Left lung (tissue), 10 donors: ENCODE data around the gene ALOXE3. TPM values are rescaled to one million over a fixed set of nuclear protein-coding genes. Genes with fewer than 3 reads are reported as not detected.

Experiments used
- ATAC-seq: fragments of 200-7000 bp; cut with Tn5 transposase; one replicate; pipeline ENCODE4 v1.9.1; 2020; ENCODE audit warnings: moderate library complexity
- DNase-seq, 4 donors: peaks; one replicate each; pipeline ENCODE4 v3.0.0-alpha.2; 2013 to 2020
- H3K27ac ChIP-seq, 2 donors: fragments of 200-600 bp; sonication (generic) in 1 of 2; one replicate each; pipeline versions ENCODE4 v1.5.0 to v1.8.0; 2020 to 2021
- H3K27me3 ChIP-seq, 2 donors: fragments of 200-600 bp; sonication (generic) in 1 of 2; one replicate each; pipeline versions ENCODE4 v1.5.0 to v1.8.0; 2020 to 2021
- H3K36me3 ChIP-seq, 2 donors: fragments of 200-600 bp; sonication (generic) in 1 of 2; one replicate each; pipeline versions ENCODE4 v1.5.0 to v1.8.0; 2020 to 2021
- H3K4me1 ChIP-seq, 2 donors: fragments of 200-600 bp; one replicate each; pipeline ENCODE4 v1.8.0; 2021
- H3K4me3 ChIP-seq, 2 donors: fragments of 200-600 bp; sonication (generic) in 1 of 2; one replicate each; pipeline versions ENCODE4 v1.5.0 to v1.8.0; 2020 to 2021; ENCODE audit warnings: mild to moderate bottlenecking in 1 of 2
- H3K9me3 ChIP-seq, 2 donors: fragments of 200-600 bp; sonication (generic) in 1 of 2; one replicate each; pipeline versions ENCODE4 v1.5.0 to v1.8.0; 2020 to 2021
- CTCF ChIP-seq, 2 donors: fragments of 200-600 bp; sonication (generic) in 1 of 2; IDR thresholded peaks; one replicate each; pipeline versions ENCODE4 v1.5.0 to v1.8.0; 2021; ENCODE audit warnings: antibody characterized with exemption in 2 of 2
- intact Hi-C, 2 donors: fragments of 100-400 bp; cut with DNase I; formaldehyde crosslinking; loops; one replicate each; pipeline versions ENCODE4 v1.11.2 to v1.14.2; 2022
- polyA plus RNA-seq, 6 donors: library from polyadenylated mRNA; unstranded; fragments of 120-200 nt; gene quantifications; one replicate each; pipeline ENCODE4 v1.2.1, GENCODE V29; 2013; ENCODE audit not compliant: insufficient read length in 6 of 6
- total RNA-seq, 2 donors: library from RNA; stranded (reverse); fragmentation: NEBNext Ultra II Directional; extraction: Animal tissue kit (Norgen Biotek cat#: 25700); gene quantifications; one replicate each; pipeline ENCODE4 v1.2.1, GENCODE V29; 2021
- donor health status: DM: no; HTN: yes; CAD: no.
- donor health status: DM: no; HTN: no; CAD: no.

Gene ALOXE3
- total and polyA plus RNA-seq, 8 donors, result 0.05 to 0.55 (median 0.14) TPM; not detected in 4

DNA sequence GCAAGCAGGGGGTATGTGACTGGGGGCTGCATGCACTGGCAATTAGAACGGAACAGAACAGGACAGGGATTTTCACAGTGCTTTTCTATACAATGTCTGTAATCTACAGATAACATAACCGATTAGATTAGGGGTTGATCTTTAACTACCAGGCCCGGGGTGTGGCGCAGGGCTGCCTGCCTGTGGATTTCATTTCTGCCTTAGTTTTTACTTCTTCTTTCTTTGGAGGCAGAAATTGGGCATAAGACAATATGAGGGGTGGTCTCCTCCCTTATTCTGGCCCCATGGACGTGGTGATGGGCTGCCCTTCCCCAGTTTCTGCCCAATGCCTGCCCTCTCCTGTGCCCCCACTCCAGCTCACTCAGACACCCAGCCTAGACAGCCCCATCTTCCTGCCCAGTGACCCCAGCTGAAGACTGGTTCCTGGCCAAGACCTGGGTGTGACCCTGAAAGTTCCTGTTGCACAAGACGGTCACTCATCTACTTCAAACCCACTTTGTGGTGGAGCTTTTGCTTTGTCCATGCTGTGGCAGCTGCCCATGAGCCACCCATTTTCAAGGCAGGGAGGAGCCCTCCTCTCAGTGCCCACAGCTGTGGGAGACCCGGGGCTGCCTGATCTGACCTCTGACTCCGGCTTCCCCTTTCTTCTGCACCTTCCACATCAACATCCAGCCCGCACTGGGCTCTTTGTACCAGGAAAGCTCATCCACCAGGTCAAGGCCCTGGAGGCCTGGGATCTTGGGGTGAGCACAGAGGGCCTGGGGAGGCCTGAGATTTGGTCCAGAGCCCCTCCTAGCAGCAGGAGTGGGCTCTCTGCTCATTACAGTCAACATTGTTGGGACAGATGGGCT is 49.4 kb downstream of the ALOXE3 start:
- DNase-seq (peak in 1 of 4 donors; percentile 69), ATAC-seq (peak; percentile 43)
- Histone ChIP-seq H3K4me3 (no peak overlapping the region), H3K4me1 (peaks cover 11 to 39% of the 10 kb centered on the region in 2 donors), H3K27me3 (peaks cover 16 to 45% of the 10 kb centered on the region in 2 donors), H3K36me3 (no peaks in the 10 kb centered on the region), H3K9me3 (no peaks in the 10 kb centered on the region), H3K27ac (peak overlapping the region in 1 of 2 donors; percentile 34)
- intact Hi-C loops, result no loop called here
- no peak for TF ChIP-seq CTCF (IDR thresholded peaks at IDR 0.05)

DNA sequence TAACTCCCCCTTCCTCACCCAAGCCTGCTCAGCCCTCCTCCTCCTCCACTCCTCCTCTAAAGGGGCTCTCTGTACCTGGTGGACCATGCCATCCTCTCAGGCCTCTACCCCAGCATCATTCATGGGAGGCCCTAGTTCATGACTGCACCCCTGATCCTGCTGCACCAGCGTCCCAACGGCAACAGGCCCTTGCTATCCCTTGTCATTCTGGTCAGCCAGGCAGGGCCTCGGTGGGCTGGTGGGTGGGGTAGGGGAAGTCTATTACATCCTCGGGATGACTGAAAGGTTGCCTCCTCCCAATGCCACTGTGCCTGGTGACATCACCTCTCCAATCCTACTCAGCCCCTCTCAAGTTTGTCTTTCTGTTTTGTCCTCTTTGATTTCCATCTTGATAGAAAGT is 50.5 kb downstream of the ALOXE3 start:
- Histone ChIP-seq H3K9me3 (no peaks in the 10 kb centered on the region), H3K27ac (no peak overlapping the region), H3K36me3 (no peaks in the 10 kb centered on the region), H3K4me1 (peaks cover 10 to 28% of the 10 kb centered on the region in 2 donors), H3K4me3 (no peak overlapping the region), H3K27me3 (peaks cover 15 to 45% of the 10 kb centered on the region in 2 donors)
- intact Hi-C loops, result no loop called here
- no peak for TF ChIP-seq CTCF (IDR thresholded peaks at IDR 0.05)
- no peak for DNase-seq
- no peak for ATAC-seq

- peaks cover 14 to 45% of the 10 kb centered on the region in 2 donors for H3K27me3 ChIP-seq
- intact Hi-C loops, result no loop called here
- no peak for TF ChIP-seq CTCF (IDR thresholded peaks at IDR 0.05)
- H3K9me3 ChIP-seq, result no peaks in the 10 kb centered on the region
- peaks cover 7 to 21% of the 10 kb centered on the region in 2 donors for H3K4me1 ChIP-seq
- no peak overlapping the region for H3K27ac ChIP-seq
- H3K36me3 ChIP-seq, result no peaks in the 10 kb centered on the region
- no peak for DNase-seq
- peak; percentile 28 for ATAC-seq
- no peak overlapping the region for H3K4me3 ChIP-seq
Measured at GRCh38 chr17:8066841-8067775, 51.2 kb downstream of the ALOXE3 start.

DNA sequence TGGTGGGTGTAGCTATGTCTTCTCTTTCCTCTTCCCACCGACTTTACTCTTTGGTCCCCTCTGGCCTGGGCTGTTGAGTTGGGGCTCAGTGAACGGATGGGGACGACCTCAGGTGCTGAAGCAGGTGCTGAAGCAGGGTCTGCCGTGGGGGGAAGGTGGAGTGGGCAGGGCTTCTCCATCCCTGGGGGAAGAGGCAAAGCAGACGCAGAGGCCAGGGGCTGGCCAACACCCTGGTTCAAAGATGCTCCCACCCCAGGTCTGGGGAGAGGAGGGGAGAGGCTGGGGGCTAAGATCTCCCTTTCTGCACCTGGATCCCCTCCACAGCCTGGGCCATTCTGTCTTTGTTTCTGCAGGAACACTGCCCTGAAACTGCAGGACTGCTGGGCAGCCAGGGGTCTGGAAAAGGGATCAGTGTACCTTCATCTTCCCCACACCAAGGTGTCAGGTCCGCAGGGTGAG is 53.7 kb downstream of the ALOXE3 start:
- peak in 1 of 4 donors; percentile 49 for DNase-seq
- H3K4me1 ChIP-seq, result peaks cover 5 to 14% of the 10 kb centered on the region in 2 donors
- peaks cover 33 to 56% of the 10 kb centered on the region in 2 donors for H3K27me3 ChIP-seq
- no peaks in the 10 kb centered on the region for H3K36me3 ChIP-seq
- no peak for ATAC-seq
- H3K9me3 ChIP-seq, result no peaks in the 10 kb centered on the region
- no peak overlapping the region for H3K27ac ChIP-seq
- no peak overlapping the region for H3K4me3 ChIP-seq
- intact Hi-C loops, result no loop called here
- no peak for TF ChIP-seq CTCF (IDR thresholded peaks at IDR 0.05)
